Measurements from ENCODE around the gene BRD8. TPM values are rescaled to one million over a fixed set of nuclear protein-coding genes. Genes with fewer than 3 reads are reported as not detected.

BRD8 gene
- total RNA-seq, 2 donors from 2014 or later, result 47.1 to 75.5 TPM

DNA sequence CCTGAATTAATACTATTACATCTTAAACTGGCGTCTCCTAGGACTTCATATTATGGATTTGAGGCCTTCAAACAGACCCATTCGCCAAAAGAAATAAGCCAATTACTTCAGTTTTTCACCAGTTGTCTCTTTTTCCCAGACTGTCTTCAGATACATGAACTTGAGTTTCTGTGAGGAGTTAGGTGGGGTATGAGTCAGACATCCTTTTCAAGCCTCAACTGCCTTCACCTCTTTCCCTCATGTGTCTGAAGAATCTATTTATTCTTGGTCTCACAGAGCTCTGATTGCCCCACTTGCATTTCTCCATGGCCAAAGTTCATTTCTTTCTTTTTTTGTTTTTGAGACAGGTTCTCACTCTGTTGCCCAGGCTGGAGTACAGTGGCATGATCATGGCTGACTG is 82.1 kb downstream of the BRD8 start:
- no peak overlapping the region for H3K27ac ChIP-seq
- H3K4me3 ChIP-seq, result no peak overlapping the region
- intact Hi-C loops (cut with DNase I), result no loop called here
- no peaks in the 10 kb centered on the region for H3K4me1 ChIP-seq (replicated peaks)
- H3K9me3 ChIP-seq, result no peaks in the 10 kb centered on the region
- H3K36me3 ChIP-seq, result no peaks in the 10 kb centered on the region
- WGBS, result 94% methylated on average over 2 of the region's 2 CpGs
- DNase-seq (ENCODE audit: low spot score), result no peak
- TF ChIP-seq POLR2AphosphoS5 (IDR thresholded peaks at IDR 0.05) (no peak), POLR2A (IDR thresholded peaks at IDR 0.05) (no peak)
- TF ChIP-seq, protein P1, sequence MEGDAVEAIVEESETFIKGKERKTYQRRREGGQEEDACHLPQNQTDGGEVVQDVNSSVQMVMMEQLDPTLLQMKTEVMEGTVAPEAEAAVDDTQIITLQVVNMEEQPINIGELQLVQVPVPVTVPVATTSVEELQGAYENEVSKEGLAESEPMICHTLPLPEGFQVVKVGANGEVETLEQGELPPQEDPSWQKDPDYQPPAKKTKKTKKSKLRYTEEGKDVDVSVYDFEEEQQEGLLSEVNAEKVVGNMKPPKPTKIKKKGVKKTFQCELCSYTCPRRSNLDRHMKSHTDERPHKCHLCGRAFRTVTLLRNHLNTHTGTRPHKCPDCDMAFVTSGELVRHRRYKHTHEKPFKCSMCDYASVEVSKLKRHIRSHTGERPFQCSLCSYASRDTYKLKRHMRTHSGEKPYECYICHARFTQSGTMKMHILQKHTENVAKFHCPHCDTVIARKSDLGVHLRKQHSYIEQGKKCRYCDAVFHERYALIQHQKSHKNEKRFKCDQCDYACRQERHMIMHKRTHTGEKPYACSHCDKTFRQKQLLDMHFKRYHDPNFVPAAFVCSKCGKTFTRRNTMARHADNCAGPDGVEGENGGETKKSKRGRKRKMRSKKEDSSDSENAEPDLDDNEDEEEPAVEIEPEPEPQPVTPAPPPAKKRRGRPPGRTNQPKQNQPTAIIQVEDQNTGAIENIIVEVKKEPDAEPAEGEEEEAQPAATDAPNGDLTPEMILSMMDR (IDR thresholded peaks at IDR 0.05), result no peak
- no peaks in the 10 kb centered on the region for H3K27me3 ChIP-seq (replicated peaks; ENCODE audit: insufficient read depth)

DNA sequence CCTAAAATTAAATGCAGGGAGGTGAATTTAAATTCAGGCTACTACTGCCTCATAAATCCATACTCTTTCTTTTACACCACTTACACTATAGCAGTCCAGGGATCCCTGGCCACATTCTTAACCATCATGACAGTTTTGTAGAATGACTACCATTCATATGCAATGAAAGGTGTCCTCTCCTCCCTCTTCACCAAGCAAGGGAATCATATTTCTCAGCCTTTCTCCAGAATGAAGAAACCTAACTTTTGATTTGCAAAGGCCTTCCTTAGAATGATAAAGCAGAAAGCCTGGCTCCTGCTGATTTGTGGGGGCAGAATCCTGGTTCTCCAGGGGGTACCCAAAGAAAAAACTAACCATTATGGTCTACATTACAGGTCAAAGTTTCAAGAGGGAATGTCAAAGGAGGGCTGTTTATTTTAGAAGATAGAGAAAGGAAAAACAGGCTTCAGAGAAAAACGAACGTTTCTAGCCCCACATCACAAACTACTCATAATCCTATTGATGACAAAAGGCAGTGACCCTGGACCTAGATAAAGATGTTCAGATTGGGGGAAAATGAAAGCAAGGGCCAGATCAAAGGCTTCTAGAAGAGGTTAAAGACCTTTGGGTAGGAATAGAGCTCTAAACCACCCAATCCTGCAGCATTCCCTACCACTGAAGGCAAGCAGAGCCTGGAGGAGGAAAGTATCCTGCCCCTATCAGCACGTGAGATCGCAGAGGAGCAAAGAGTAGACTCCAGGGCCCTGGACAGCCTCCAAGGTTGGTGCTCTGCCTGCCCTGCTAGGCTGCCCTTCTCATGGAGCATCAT is 83.1 kb downstream of the BRD8 start:
- H3K4me1 ChIP-seq (replicated peaks), result no peaks in the 10 kb centered on the region

DNA sequence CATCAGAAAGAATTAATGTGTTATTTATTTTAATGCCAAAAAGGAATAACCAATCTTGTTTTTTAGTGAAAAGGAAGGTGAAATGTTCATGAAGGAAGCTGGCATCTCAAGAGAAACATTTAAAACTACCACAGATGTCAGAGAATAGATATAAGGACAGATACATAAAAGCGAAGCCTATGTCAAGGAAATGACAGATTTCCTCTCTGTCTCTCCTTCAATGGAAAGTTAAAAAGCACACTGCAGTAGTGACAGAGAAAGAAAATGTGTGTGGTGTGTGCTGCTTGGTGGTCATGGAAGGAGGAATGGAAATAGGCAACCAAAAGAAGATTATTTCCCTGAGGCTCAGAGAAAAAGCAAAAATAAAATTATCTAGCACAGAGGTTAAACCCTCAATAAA is 85.4 kb downstream of the BRD8 start:
- intact Hi-C loops (cut with DNase I), result no loop called here
- no peak for DNase-seq (ENCODE audit: low spot score)
- no peak overlapping the region for H3K27ac ChIP-seq
- 73% methylated on average over 1 of the region's 1 CpG for WGBS
- H3K36me3 ChIP-seq, result no peaks in the 10 kb centered on the region
- H3K9me3 ChIP-seq, result no peaks in the 10 kb centered on the region
- TF ChIP-seq, protein P1 (IDR thresholded peaks at IDR 0.05), result no peak
- TF ChIP-seq POLR2AphosphoS5 (IDR thresholded peaks at IDR 0.05) (no peak), POLR2A (IDR thresholded peaks at IDR 0.05) (no peak)
- no peaks in the 10 kb centered on the region for H3K27me3 ChIP-seq (replicated peaks; ENCODE audit: insufficient read depth)
- H3K4me1 ChIP-seq (replicated peaks), result no peaks in the 10 kb centered on the region
- H3K4me3 ChIP-seq, result no peak overlapping the region

More for the DNA sequence above, 83.1 kb downstream of the BRD8 start:
- no peak overlapping the region for H3K27ac ChIP-seq
- DNase-seq (ENCODE audit: low spot score), result no peak
- intact Hi-C loops (cut with DNase I), result no loop called here
- H3K36me3 ChIP-seq, result no peaks in the 10 kb centered on the region
- H3K9me3 ChIP-seq, result no peaks in the 10 kb centered on the region
- H3K27me3 ChIP-seq (replicated peaks; ENCODE audit: insufficient read depth), result no peaks in the 10 kb centered on the region
- 50% methylated on average over 4 of the region's 4 CpGs for WGBS
- TF ChIP-seq POLR2AphosphoS5 (IDR thresholded peaks at IDR 0.05) (no peak), POLR2A (IDR thresholded peaks at IDR 0.05) (no peak)
- TF ChIP-seq, protein P1 (IDR thresholded peaks at IDR 0.05), result no peak
- H3K4me3 ChIP-seq, result no peak overlapping the region

DNA sequence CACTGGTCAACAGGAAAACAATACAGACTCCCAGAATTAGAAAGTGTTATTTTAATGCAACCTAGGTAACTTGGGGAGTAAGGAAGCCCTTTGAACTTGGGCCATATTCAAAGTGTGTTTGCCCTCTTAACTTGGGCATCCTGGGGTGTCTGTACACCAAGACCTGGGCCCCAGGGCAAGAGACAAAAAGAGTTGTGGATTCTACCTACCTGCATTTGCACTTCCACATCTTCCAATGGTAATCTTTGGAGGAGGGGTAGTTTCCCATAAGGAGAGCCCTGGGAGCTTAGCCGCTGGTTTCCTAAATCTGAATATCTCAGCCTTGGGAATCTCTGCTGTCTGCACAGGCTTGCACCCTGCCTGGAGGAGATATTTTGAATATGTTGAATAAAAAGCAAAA is 86.1 kb downstream of the BRD8 start:
- TF ChIP-seq POLR2A (IDR thresholded peaks at IDR 0.05), result no peak
- TF ChIP-seq POLR2AphosphoS5 (IDR thresholded peaks at IDR 0.05), result no peak
- Histone ChIP-seq H3K9me3 (no peaks in the 10 kb centered on the region), H3K27ac (no peak overlapping the region), H3K4me3 (no peak overlapping the region), H3K4me1 (replicated peaks) (no peaks in the 10 kb centered on the region), H3K27me3 (replicated peaks; ENCODE audit: insufficient read depth) (no peaks in the 10 kb centered on the region), H3K36me3 (no peaks in the 10 kb centered on the region)
- intact Hi-C loops (cut with DNase I), result no loop called here
- 80% methylated on average over 1 of the region's 1 CpG for WGBS
- DNase-seq (ENCODE audit: low spot score), result no peak

DNA sequence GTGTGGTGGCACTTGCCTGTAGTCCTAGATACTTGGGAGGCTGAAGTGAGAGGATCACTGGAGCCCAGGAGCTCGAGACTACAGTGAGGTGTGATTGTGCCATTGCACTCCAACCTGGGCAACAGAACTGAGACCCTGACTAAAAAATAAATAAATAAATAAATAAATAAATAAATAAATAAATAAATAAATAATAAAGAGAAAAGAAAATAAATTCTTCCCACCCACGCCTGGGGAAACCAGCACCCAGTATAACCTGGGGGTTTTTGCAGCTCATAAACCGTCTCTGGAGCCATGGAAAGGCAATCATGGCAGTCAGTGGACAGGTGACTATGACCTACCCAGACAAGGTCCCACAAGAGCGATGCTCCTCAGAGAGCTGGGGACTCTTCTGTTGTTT is 86.7 kb downstream of the BRD8 start:
- no peaks in the 10 kb centered on the region for H3K9me3 ChIP-seq
- TF ChIP-seq POLR2AphosphoS5 (IDR thresholded peaks at IDR 0.05) (no peak), POLR2A (IDR thresholded peaks at IDR 0.05) (no peak)
- TF ChIP-seq, protein P1 (IDR thresholded peaks at IDR 0.05), result no peak

More for the DNA sequence above, 86.7 kb downstream of the BRD8 start:
- no peak for DNase-seq (ENCODE audit: low spot score)
- WGBS, result 94% methylated on average over 4 of the region's 4 CpGs
- H3K27me3 ChIP-seq (replicated peaks; ENCODE audit: insufficient read depth), result no peaks in the 10 kb centered on the region
- H3K4me3 ChIP-seq, result no peak overlapping the region
- H3K36me3 ChIP-seq, result no peaks in the 10 kb centered on the region
- intact Hi-C loops (cut with DNase I), result no loop called here
- H3K27ac ChIP-seq, result no peak overlapping the region
- no peaks in the 10 kb centered on the region for H3K4me1 ChIP-seq (replicated peaks)

Small RNA genes lying within 50 kb of the gene (small RNA-seq; reads per million reads assigned to genes)
- gene RNU6-460P, result 0 to 0.10 reads per million in 2 donors
- gene RNU6-888P, result 0 reads per million in 2 donors

Other genes starting within 250 kb of the BRD8 start
- gene FAM13B, start 145.6 kb downstream of the BRD8 start, total RNA-seq, result 100 to 1,000 TPM in 1 of 2 donors, 10 to 100 TPM in 1; 34.4 to 107 TPM
- 1 to 10 TPM in 1 of 2 donors, not detected in 1; 1.1 TPM for gene WNT8A, start 94.6 kb downstream of the BRD8 start, total RNA-seq
- 1 to 10 TPM; 5.8 to 6.6 TPM for gene NME5, start 39.2 kb downstream of the BRD8 start, total RNA-seq
- 1 to 10 TPM in 1 of 2 donors, under 1 TPM in 1; 0.77 to 8.0 TPM for gene KIF20A, start 482 bp upstream of the BRD8 start, total RNA-seq
- 10 to 100 TPM; 14.7 to 23.9 TPM for gene CDC23, start 34.7 kb upstream of the BRD8 start, total RNA-seq
- 1 to 10 TPM in 1 of 2 donors, not detected in 1; 1.9 TPM for gene GFRA3, start 96.0 kb upstream of the BRD8 start, total RNA-seq
- 1 to 10 TPM in 1 of 2 donors, under 1 TPM in 1; 0.14 to 3.2 TPM for gene CDC25C, start 153.2 kb upstream of the BRD8 start, total RNA-seq
- gene FAM53C, start 159.6 kb upstream of the BRD8 start, total RNA-seq, result 10 to 100 TPM; 32.9 to 81.0 TPM
- gene KDM3B, start 174.1 kb upstream of the BRD8 start, total RNA-seq, result 10 to 100 TPM; 61.2 to 85.1 TPM

Measured in prostate gland (tissue), 2 donors.